HepG2 (cell line): ENCODE data around the gene SDK2. TPM values are rescaled to one million over a fixed set of nuclear protein-coding genes. Genes with fewer than 3 reads are reported as not detected.

Source experiments
- AHDC1 ChIP-seq: sonication (generic); formaldehyde crosslinking; IDR thresholded peaks from 2 replicates; pipeline ENCODE4 v1.5.1; 2020; ENCODE audit warnings: mild to moderate bottlenecking, missing genetic modification reagents, borderline replicate concordance
- DR1 ChIP-seq: sonication (generic); formaldehyde crosslinking; IDR thresholded peaks from 2 replicates; pipeline ENCODE4 v1.8.0; 2021; ENCODE audit warnings: mild to moderate bottlenecking, missing genetic modification reagents, inconsistent platforms
- KDM3A ChIP-seq: IDR thresholded peaks from 2 replicates; pipeline ENCODE4 v1.6.1; 2018; ENCODE audit warnings: low read depth, missing compliant biosample characterization
- KDM4B ChIP-seq: sonication (generic); formaldehyde crosslinking; IDR thresholded peaks from 2 replicates; pipeline ENCODE4 v1.4.0; 2020; ENCODE audit warnings: missing genetic modification reagents
- MYC ChIP-seq: sonication (generic); formaldehyde crosslinking; IDR thresholded peaks from 2 replicates; pipeline ENCODE4 v1.9.0; 2021; ENCODE audit warnings: missing genetic modification reagents, borderline replicate concordance
- RFXAP ChIP-seq: sonication (generic); formaldehyde crosslinking; IDR thresholded peaks from 2 replicates; pipeline ENCODE4 v1.4.0; 2020; ENCODE audit warnings: missing genetic modification reagents, borderline replicate concordance
- SRSF1 ChIP-seq: fragments of 200-400 bp; formaldehyde crosslinking; optimal IDR thresholded peaks from 2 replicates; pipeline ENCODE3; 2017; ENCODE audit warnings: mild to moderate bottlenecking, low read depth, low read length, moderate library complexity
- SRSF4 ChIP-seq: fragments of 200-400 bp; formaldehyde crosslinking; IDR thresholded peaks from one replicate; pipeline ENCODE4 v1.6.1; 2018; ENCODE audit warnings: mild to moderate bottlenecking, low read depth, low read length, moderate library complexity; ENCODE audit not compliant: poor library complexity, severe bottlenecking
- TAF1 ChIP-seq: sonication (generic); formaldehyde crosslinking; IDR thresholded peaks from 2 replicates; pipeline ENCODE4 v1.4.0; 2020; ENCODE audit warnings: missing genetic modification reagents
- ZNF460 ChIP-seq: sonication (generic); formaldehyde crosslinking; IDR thresholded peaks from 2 replicates; pipeline ENCODE4 v1.5.1; 2020; ENCODE audit warnings: missing genetic modification reagents, mild to moderate bottlenecking, borderline replicate concordance
- ZNF670 ChIP-seq: sonication (generic); formaldehyde crosslinking; IDR thresholded peaks from 2 replicates; pipeline ENCODE4 v1.8.0; 2022; ENCODE audit warnings: mild to moderate bottlenecking, missing genetic modification reagents, borderline replicate concordance
- ZNF740 ChIP-seq: sonication (generic); formaldehyde crosslinking; IDR thresholded peaks from 2 replicates; pipeline ENCODE4 v1.4.0; 2020; ENCODE audit warnings: missing genetic modification reagents
- ZNF768 ChIP-seq: sonication (generic); formaldehyde crosslinking; IDR thresholded peaks from 2 replicates; pipeline ENCODE4 v1.4.0; 2020; ENCODE audit warnings: missing genetic modification reagents
- polyA plus RNA-seq, 8 experiments: library from polyadenylated mRNA; depleted of rRNA in 3 of 8; stranded (reverse) in 7 of 8; unstranded in 1 of 8; fragments of >200 nt; fragmentation: Illumina TruSeq in 4 of 8; extraction: Trizol in 4 of 8; gene quantifications; 2 replicates each; pipeline versions ENCODE4 v1.2.1 to v1.2.3, GENCODE V29; 2011 to 2016; ENCODE audit warnings: low read depth in 4 of 8, missing spikeins in 1 of 8, mixed read lengths in 1 of 8; ENCODE audit not compliant: insufficient read depth in 1 of 8
- total RNA-seq, 5 experiments: library from RNA; depleted of rRNA; stranded (reverse); fragments of >200 nt; fragmentation: Illumina TruSeq; extraction: Trizol; gene quantifications; 2 replicates each; pipeline ENCODE4 v1.2.3, GENCODE V29; 2016; ENCODE audit warnings: low read depth in 1 of 5
- TF ChIP-seq, protein P1 (sequence below): sonication (generic); formaldehyde crosslinking; IDR thresholded peaks from 2 replicates; pipeline ENCODE4 v1.4.0; 2020; ENCODE audit warnings: missing genetic modification reagents, borderline replicate concordance
- TF ChIP-seq, protein P2 (sequence below): sonication (generic); formaldehyde crosslinking; IDR thresholded peaks from 2 replicates; pipeline ENCODE4 v1.4.0; 2020; ENCODE audit warnings: missing genetic modification reagents

Gene SDK2
- total and polyA plus RNA-seq, 2 of the 13 experiments (the other 11 are each of a cell fraction or from before 2014, with no cell fraction given), result not detected

DNA sequence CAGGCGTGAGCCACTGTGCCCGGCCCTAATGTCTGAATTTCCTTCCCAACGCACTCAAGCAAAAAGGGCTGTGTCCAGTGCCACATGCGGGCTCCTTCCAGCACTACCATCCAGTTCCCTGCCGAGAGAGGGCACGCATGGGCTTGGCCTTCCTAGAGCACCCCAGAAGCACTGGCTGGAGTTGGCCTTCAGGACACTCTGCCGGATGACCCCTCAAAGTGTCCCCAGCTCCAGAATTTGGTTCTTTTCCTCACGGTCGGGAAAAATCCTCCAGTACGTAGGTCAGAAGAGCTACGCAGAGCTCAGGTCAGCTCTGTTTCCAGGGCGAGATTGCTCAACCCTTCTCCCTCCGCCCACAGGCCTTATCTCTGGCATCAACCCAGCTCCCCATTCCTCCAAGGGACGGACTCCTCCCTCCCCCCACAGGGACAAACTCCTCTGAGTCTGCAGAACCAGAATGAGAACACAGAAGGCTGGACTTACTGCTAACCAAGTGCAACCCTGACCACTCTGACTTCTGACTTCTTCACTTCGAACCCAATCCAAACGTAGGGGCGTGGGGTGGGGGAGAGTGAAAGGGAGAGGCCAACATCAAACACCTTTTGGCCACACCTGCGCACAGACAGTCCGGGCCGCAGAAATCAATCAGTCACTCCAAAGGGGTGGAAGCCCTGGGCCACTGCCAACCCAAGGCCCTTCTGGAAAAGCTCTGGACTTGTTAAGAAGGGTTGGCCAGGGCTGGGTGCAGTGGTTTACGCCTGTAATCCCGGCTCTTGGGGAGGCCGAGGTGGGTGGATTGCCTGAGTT, 336.0 kb downstream of the SDK2 start (continued):
- TF ChIP-seq, protein P1, sequence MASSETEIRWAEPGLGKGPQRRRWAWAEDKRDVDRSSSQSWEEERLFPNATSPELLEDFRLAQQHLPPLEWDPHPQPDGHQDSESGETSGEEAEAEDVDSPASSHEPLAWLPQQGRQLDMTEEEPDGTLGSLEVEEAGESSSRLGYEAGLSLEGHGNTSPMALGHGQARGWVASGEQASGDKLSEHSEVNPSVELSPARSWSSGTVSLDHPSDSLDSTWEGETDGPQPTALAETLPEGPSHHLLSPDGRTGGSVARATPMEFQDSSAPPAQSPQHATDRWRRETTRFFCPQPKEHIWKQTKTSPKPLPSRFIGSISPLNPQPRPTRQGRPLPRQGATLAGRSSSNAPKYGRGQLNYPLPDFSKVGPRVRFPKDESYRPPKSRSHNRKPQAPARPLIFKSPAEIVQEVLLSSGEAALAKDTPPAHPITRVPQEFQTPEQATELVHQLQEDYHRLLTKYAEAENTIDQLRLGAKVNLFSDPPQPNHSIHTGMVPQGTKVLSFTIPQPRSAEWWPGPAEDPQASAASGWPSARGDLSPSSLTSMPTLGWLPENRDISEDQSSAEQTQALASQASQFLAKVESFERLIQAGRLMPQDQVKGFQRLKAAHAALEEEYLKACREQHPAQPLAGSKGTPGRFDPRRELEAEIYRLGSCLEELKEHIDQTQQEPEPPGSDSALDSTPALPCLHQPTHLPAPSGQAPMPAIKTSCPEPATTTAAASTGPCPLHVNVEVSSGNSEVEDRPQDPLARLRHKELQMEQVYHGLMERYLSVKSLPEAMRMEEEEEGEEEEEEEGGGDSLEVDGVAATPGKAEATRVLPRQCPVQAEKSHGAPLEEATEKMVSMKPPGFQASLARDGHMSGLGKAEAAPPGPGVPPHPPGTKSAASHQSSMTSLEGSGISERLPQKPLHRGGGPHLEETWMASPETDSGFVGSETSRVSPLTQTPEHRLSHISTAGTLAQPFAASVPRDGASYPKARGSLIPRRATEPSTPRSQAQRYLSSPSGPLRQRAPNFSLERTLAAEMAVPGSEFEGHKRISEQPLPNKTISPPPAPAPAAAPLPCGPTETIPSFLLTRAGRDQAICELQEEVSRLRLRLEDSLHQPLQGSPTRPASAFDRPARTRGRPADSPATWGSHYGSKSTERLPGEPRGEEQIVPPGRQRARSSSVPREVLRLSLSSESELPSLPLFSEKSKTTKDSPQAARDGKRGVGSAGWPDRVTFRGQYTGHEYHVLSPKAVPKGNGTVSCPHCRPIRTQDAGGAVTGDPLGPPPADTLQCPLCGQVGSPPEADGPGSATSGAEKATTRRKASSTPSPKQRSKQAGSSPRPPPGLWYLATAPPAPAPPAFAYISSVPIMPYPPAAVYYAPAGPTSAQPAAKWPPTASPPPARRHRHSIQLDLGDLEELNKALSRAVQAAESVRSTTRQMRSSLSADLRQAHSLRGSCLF (CRISPR knock-in tag), result no peak
- TF ChIP-seq AHDC1 (CRISPR knock-in tag) (peak; percentile 65; the same call in 1 of the 2 replicates), SRSF1 (no peak), DR1 (CRISPR knock-in tag) (peak; percentile 59; the same call in 1 of the 2 replicates), TAF1 (peak; percentile 54), ZNF670 (CRISPR knock-in tag) (0 out of 2 replicates have a peak, but pooled peaks have one; percentile 45), KDM4B (CRISPR knock-in tag) (no peak; the same call in 1 of the 2 replicates), RFXAP (CRISPR knock-in tag) (peak; percentile 68), KDM3A (CRISPR knock-in tag) (0 out of 2 replicates have a peak, but pooled peaks have one; percentile 65), MYC (CRISPR knock-in tag) (peak; percentile 69; the same call in 1 of the 2 replicates), SRSF4 (no peak), ZNF740 (CRISPR knock-in tag) (peak; percentile 72; the same call in 1 of the 2 replicates), ZNF460 (CRISPR knock-in tag) (no peak; the same call in 1 of the 2 replicates), ZNF768 (CRISPR knock-in tag) (peak; percentile 1; the same call in 1 of the 2 replicates)
- TF ChIP-seq, protein P2, sequence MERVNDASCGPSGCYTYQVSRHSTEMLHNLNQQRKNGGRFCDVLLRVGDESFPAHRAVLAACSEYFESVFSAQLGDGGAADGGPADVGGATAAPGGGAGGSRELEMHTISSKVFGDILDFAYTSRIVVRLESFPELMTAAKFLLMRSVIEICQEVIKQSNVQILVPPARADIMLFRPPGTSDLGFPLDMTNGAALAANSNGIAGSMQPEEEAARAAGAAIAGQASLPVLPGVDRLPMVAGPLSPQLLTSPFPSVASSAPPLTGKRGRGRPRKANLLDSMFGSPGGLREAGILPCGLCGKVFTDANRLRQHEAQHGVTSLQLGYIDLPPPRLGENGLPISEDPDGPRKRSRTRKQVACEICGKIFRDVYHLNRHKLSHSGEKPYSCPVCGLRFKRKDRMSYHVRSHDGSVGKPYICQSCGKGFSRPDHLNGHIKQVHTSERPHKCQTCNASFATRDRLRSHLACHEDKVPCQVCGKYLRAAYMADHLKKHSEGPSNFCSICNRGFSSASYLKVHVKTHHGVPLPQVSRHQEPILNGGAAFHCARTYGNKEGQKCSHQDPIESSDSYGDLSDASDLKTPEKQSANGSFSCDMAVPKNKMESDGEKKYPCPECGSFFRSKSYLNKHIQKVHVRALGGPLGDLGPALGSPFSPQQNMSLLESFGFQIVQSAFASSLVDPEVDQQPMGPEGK (CRISPR knock-in tag), result peak; percentile 97
